Suprapubic skin (tissue), 4 donors: ENCODE data around the gene HRH2. TPM values are rescaled to one million over a fixed set of nuclear protein-coding genes. Genes with fewer than 3 reads are reported as not detected.
A peak's percentile ranks its signal among the peaks of the same experiment; 100 is the strongest.

ENCODE experiments used
- DNase-seq, 2 donors: peaks; one replicate each; pipeline ENCODE4 v3.0.0-alpha.2; 2019; ENCODE audit warnings: low spot score in 2 of 2
- H3K27ac ChIP-seq: fragments of 200-600 bp; sonication (generic); one replicate; pipeline ENCODE4 v1.5.1; 2019
- H3K27me3 ChIP-seq: fragments of 200-600 bp; sonication (generic); one replicate; pipeline ENCODE4 v1.5.1; 2019
- H3K36me3 ChIP-seq: fragments of 200-600 bp; sonication (generic); one replicate; pipeline ENCODE4 v1.5.1; 2019
- H3K4me1 ChIP-seq: fragments of 200-600 bp; sonication (generic); one replicate; pipeline ENCODE4 v1.5.1; 2019
- H3K4me3 ChIP-seq: fragments of 200-600 bp; sonication (generic); one replicate; pipeline ENCODE4 v1.5.1; 2019; ENCODE audit warnings: mild to moderate bottlenecking
- H3K9me3 ChIP-seq: fragments of 200-600 bp; sonication (generic); one replicate; pipeline ENCODE4 v1.5.1; 2019
- CTCF ChIP-seq, 2 donors: fragments of 200-600 bp in 1 of 2; fragments of 450-650 bp in 1 of 2; sonication (generic) in 1 of 2; IDR thresholded peaks; one replicate each; pipeline ENCODE4 v1.5.1; 2016 to 2019; ENCODE audit warnings: antibody characterized with exemption in 2 of 2, mild to moderate bottlenecking in 1 of 2, moderate library complexity in 1 of 2
- EP300 ChIP-seq: sonication (generic); formaldehyde crosslinking; IDR thresholded peaks from one replicate; pipeline ENCODE4 v1.6.1; 2017; ENCODE audit warnings: antibody characterized with exemption
- POLR2A ChIP-seq, 2 donors: fragments of 450-650 bp; IDR thresholded peaks; one replicate each; pipeline ENCODE4 v1.6.1; 2017; ENCODE audit warnings: antibody characterized with exemption in 2 of 2, mild to moderate bottlenecking in 2 of 2, moderate library complexity in 2 of 2
- POLR2AphosphoS5 ChIP-seq, 3 donors: sonication (generic); formaldehyde crosslinking; IDR thresholded peaks; one replicate each; pipeline ENCODE4 v1.6.1; 2017; ENCODE audit warnings: antibody characterized with exemption in 3 of 3
- WGBS: methylation state at CpG from one replicate; pipeline ENCODE4 v1.1.5; 2018; 5-methylcytosine and 5-hydroxymethylcytosine counted together
- total RNA-seq, 4 donors: library from RNA; depleted of rRNA; stranded (reverse); fragments of >200 nt; gene quantifications; one replicate each; pipeline ENCODE4 v1.1.0, GENCODE V29; 2016

The HRH2 gene
- total RNA-seq, 4 donors from 2014 or later: 0.81 to 1.4 (median 1.0) TPM

- Histone ChIP-seq H3K27ac (peak overlapping the region; percentile 24), H3K4me3 (no peak overlapping the region), H3K36me3 (no peaks in the 10 kb centered on the region), H3K27me3 (peaks cover 14% of the 10 kb centered on the region), H3K9me3 (no peaks in the 10 kb centered on the region), H3K4me1 (peaks cover 7% of the 10 kb centered on the region)
- DNase-seq: no peak
- WGBS: 88% methylated on average over 11 of the region's 11 CpGs
- TF ChIP-seq CTCF (IDR thresholded peaks at IDR 0.05) (no peak), EP300 (no peak), POLR2AphosphoS5 (IDR thresholded peaks at IDR 0.05) (no peak), POLR2A (IDR thresholded peaks at IDR 0.05) (no peak)
These were observed 32.7 kb downstream of the HRH2 start for GRCh38 chr5:175690586-175690985.

- Histone ChIP-seq H3K27ac (no peak overlapping the region), H3K36me3 (no peaks in the 10 kb centered on the region), H3K4me3 (no peak overlapping the region), H3K9me3 (no peaks in the 10 kb centered on the region), H3K27me3 (peaks cover 12% of the 10 kb centered on the region), H3K4me1 (peaks cover 11% of the 10 kb centered on the region)
- 79% methylated on average over 5 of the region's 5 CpGs for WGBS
- TF ChIP-seq EP300 (no peak), CTCF (IDR thresholded peaks at IDR 0.05) (no peak), POLR2A (IDR thresholded peaks at IDR 0.05) (no peak), POLR2AphosphoS5 (IDR thresholded peaks at IDR 0.05) (no peak)
- DNase-seq: no peak
These were observed 33.9 kb downstream of the HRH2 start for GRCh38 chr5:175691761-175692160.

- H3K4me1 ChIP-seq: peaks cover 11% of the 10 kb centered on the region
- 71% methylated on average over 16 of the region's 16 CpGs for WGBS
- no peak overlapping the region for H3K4me3 ChIP-seq
- H3K36me3 ChIP-seq: no peaks in the 10 kb centered on the region
- H3K27ac ChIP-seq: peak overlapping the region; percentile 10
- no peaks in the 10 kb centered on the region for H3K9me3 ChIP-seq
- TF ChIP-seq EP300 (no peak), POLR2AphosphoS5 (IDR thresholded peaks at IDR 0.05) (no peak), CTCF (IDR thresholded peaks at IDR 0.05) (no peak), POLR2A (IDR thresholded peaks at IDR 0.05) (no peak)
- H3K27me3 ChIP-seq: peaks cover 7% of the 10 kb centered on the region
- DNase-seq: no peak
These were observed 34.5 kb downstream of the HRH2 start for GRCh38 chr5:175692235-175692995.

GRCh38 chr5:175692996-175693710 lies 35.3 kb downstream of the HRH2 start:
- Histone ChIP-seq H3K36me3 (no peaks in the 10 kb centered on the region), H3K9me3 (no peaks in the 10 kb centered on the region), H3K27ac (peak overlapping the region; percentile 62), H3K27me3 (peaks cover 7% of the 10 kb centered on the region), H3K4me1 (peaks cover 11% of the 10 kb centered on the region), H3K4me3 (no peak overlapping the region)
- 55% methylated on average over 10 of the region's 12 CpGs for WGBS
- no peak for TF ChIP-seq CTCF (IDR thresholded peaks at IDR 0.05)
- no peak for TF ChIP-seq POLR2AphosphoS5 (IDR thresholded peaks at IDR 0.05)
- TF ChIP-seq EP300: no peak
- TF ChIP-seq POLR2A (IDR thresholded peaks at IDR 0.05): no peak
- no peak for DNase-seq

- peak in 1 of 2 donors; percentile 70 for DNase-seq
- Histone ChIP-seq H3K36me3 (no peaks in the 10 kb centered on the region), H3K9me3 (no peaks in the 10 kb centered on the region), H3K4me3 (no peak overlapping the region), H3K4me1 (peaks cover 9% of the 10 kb centered on the region), H3K27ac (peak overlapping the region; percentile 62), H3K27me3 (peaks cover 7% of the 10 kb centered on the region)
- no peak for TF ChIP-seq EP300
- no peak for TF ChIP-seq POLR2A (IDR thresholded peaks at IDR 0.05)
- TF ChIP-seq CTCF (IDR thresholded peaks at IDR 0.05): no peak
- TF ChIP-seq POLR2AphosphoS5 (IDR thresholded peaks at IDR 0.05): no peak
- WGBS: 62% methylated on average over 5 of the region's 5 CpGs
These were observed 35.9 kb downstream of the HRH2 start for GRCh38 chr5:175693741-175694140.
